ENCODE results near the gene HES6.

Gene HES6

GRCh38 chr2:238256111-238256510, 16.3 kb upstream of the HES6 start:
- ATAC-seq (replicated peaks; ENCODE audit: extremely low read depth, poor library complexity, severe bottlenecking) (no peak), DNase-seq (ENCODE audit: low spot score in 2 of 2) (no peak)
- H3K27me3 Mint-ChIP-seq = no peaks in the 10 kb centered on the region
- H3K9me3 Mint-ChIP-seq = no peaks in the 10 kb centered on the region
- H3K27ac Mint-ChIP-seq (ENCODE audit: low read depth) = no peak overlapping the region
- no peaks in the 10 kb centered on the region for H3K4me1 Mint-ChIP-seq
- H3K36me3 Mint-ChIP-seq (ENCODE audit: insufficient read depth) = peaks cover 16% of the 10 kb centered on the region
- H3K4me3 Mint-ChIP-seq = no peak overlapping the region

GRCh38 chr2:238255636-238256035, 15.8 kb upstream of the HES6 start:
- Mint-ChIP-seq H3K9me3 (no peaks in the 10 kb centered on the region), H3K27ac (ENCODE audit: low read depth) (no peak overlapping the region), H3K27me3 (no peaks in the 10 kb centered on the region), H3K36me3 (ENCODE audit: insufficient read depth) (peaks cover 13% of the 10 kb centered on the region), H3K4me3 (no peak overlapping the region), H3K4me1 (no peaks in the 10 kb centered on the region)
- ATAC-seq (replicated peaks; ENCODE audit: extremely low read depth, poor library complexity, severe bottlenecking) (no peak), DNase-seq (ENCODE audit: low spot score in 2 of 2) (no peak)

- H3K9me3 Mint-ChIP-seq = no peaks in the 10 kb centered on the region
- DNase-seq (ENCODE audit: low spot score in 2 of 2) = no peak
- no peak overlapping the region for H3K4me3 Mint-ChIP-seq
- no peaks in the 10 kb centered on the region for H3K4me1 Mint-ChIP-seq
- peaks cover 17% of the 10 kb centered on the region for H3K36me3 Mint-ChIP-seq (ENCODE audit: insufficient read depth)
- ATAC-seq (replicated peaks; ENCODE audit: extremely low read depth, poor library complexity, severe bottlenecking) = no peak
- no peaks in the 10 kb centered on the region for H3K27me3 Mint-ChIP-seq
- no peak overlapping the region for H3K27ac Mint-ChIP-seq (ENCODE audit: low read depth)
Measured at GRCh38 chr2:238255151-238255551, 15.3 kb upstream of the HES6 start.

GRCh38 chr2:238254095-238254723, 14.4 kb upstream of the HES6 start:
- Mint-ChIP-seq H3K27ac (ENCODE audit: low read depth) (no peak overlapping the region), H3K4me1 (no peaks in the 10 kb centered on the region), H3K27me3 (no peaks in the 10 kb centered on the region), H3K9me3 (no peaks in the 10 kb centered on the region), H3K36me3 (ENCODE audit: insufficient read depth) (peaks cover 17% of the 10 kb centered on the region), H3K4me3 (no peak overlapping the region)
- ATAC-seq (replicated peaks; ENCODE audit: extremely low read depth, poor library complexity, severe bottlenecking) (no peak), DNase-seq (ENCODE audit: low spot score in 2 of 2) (no peak)

DNA sequence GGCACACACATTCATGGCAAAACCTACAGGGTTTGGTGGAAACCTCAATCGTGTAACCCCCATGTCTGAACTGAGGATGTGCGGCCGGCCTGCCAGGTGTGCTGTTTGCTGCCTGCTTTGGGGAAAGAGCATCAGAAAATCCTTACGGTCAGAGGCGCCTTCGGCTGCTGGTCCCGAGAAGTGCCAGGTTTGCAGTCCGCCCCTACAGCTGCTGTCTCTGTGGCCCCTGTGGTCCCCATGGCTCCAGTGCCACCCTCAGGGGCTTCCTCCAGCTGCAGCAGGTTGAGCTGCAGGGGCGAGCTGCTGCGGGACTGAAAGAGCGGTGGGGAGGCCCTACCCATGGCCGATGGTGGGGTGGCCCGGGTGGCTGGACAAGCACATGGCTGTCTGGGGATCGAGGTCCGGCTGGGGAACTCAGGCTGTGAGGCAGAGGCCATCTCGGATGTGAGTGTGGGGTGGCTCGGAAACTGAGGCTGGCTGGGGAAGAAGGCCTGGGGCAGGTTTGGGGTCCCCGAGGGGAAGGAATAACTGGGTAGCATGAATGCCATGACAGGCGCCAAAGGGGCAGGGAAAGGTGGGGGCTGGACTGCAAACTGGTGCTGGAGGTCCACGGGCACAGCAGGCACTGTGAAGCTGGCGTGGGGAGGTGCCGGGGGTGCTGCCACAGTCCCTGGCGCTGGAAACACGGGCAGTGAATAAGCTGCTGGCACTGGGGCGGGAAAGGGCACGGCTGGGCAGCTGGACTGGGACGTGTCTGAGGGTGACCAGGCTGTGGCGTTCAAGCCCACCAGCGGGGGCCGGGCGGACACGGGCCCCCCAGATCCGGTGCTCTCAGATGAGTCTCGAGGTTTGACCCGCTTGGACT, 13.2 kb upstream of the HES6 start:
- Mint-ChIP-seq H3K27me3 (no peaks in the 10 kb centered on the region), H3K27ac (ENCODE audit: low read depth) (no peak overlapping the region), H3K4me3 (no peak overlapping the region), H3K4me1 (no peaks in the 10 kb centered on the region), H3K9me3 (no peaks in the 10 kb centered on the region), H3K36me3 (ENCODE audit: insufficient read depth) (peaks cover 17% of the 10 kb centered on the region)
- no peak for ATAC-seq (replicated peaks; ENCODE audit: extremely low read depth, poor library complexity, severe bottlenecking)
- DNase-seq (ENCODE audit: low spot score in 2 of 2) = no peak

DNA sequence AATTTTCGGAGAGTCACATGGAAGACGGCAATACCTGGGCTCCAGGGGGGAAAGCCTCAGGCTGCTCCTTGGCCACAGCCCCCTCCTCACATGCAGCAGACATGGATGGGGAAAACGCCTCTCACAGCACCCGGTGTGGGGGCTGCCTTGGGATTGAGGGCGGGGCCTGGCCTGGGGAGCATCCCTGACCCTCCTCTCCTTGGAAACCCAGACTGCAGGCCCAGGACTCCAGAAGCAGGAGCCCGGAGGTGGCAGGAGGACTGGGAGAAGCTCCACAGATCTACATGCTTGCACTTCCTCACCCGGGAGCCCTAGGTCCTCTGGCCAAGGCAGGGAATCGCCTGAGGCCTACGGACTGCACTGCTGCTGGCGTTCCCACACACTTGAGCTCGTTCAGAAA, 12.1 kb upstream of the HES6 start:
- no peaks in the 10 kb centered on the region for H3K9me3 Mint-ChIP-seq
- ATAC-seq (replicated peaks; ENCODE audit: extremely low read depth, poor library complexity, severe bottlenecking) (no peak), DNase-seq (ENCODE audit: low spot score in 2 of 2) (no peak)
- no peak overlapping the region for H3K4me3 Mint-ChIP-seq
- H3K27ac Mint-ChIP-seq (ENCODE audit: low read depth) = no peak overlapping the region
- peaks cover 15% of the 10 kb centered on the region for H3K36me3 Mint-ChIP-seq (ENCODE audit: insufficient read depth)
- H3K4me1 Mint-ChIP-seq = no peaks in the 10 kb centered on the region
- H3K27me3 Mint-ChIP-seq = no peaks in the 10 kb centered on the region

DNA sequence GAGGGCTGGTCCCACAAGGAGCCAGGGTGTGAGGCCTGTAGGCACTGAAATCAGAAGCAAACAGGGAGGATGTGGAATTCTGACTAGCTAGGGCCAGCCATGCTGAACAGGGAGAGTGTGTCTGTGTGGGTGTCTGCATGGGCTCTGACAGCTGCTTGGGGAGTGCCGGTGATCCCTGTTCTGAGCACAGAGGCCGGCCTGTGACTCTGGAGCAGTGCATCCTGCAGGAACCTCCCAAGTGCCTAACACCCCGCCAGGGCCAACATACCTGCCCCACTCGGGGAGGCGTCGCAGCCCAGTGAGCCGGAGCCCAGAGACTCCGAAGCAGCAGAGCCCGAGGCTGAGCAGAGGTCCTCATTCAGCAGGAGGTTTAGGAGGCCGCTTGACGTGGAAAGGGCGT, 11.5 kb upstream of the HES6 start:
- Mint-ChIP-seq H3K27ac (ENCODE audit: low read depth) (no peak overlapping the region), H3K27me3 (no peaks in the 10 kb centered on the region), H3K4me3 (no peak overlapping the region), H3K36me3 (ENCODE audit: insufficient read depth) (peaks cover 13% of the 10 kb centered on the region), H3K9me3 (no peaks in the 10 kb centered on the region), H3K4me1 (no peaks in the 10 kb centered on the region)
- no peak for DNase-seq (ENCODE audit: low spot score in 2 of 2)
- no peak for ATAC-seq (replicated peaks; ENCODE audit: extremely low read depth, poor library complexity, severe bottlenecking)

- Mint-ChIP-seq H3K36me3 (ENCODE audit: insufficient read depth) (peaks cover 13% of the 10 kb centered on the region), H3K27ac (ENCODE audit: low read depth) (no peak overlapping the region), H3K9me3 (no peaks in the 10 kb centered on the region)
Measured at GRCh38 chr2:238250896-238251295, 11.1 kb upstream of the HES6 start.

DNA sequence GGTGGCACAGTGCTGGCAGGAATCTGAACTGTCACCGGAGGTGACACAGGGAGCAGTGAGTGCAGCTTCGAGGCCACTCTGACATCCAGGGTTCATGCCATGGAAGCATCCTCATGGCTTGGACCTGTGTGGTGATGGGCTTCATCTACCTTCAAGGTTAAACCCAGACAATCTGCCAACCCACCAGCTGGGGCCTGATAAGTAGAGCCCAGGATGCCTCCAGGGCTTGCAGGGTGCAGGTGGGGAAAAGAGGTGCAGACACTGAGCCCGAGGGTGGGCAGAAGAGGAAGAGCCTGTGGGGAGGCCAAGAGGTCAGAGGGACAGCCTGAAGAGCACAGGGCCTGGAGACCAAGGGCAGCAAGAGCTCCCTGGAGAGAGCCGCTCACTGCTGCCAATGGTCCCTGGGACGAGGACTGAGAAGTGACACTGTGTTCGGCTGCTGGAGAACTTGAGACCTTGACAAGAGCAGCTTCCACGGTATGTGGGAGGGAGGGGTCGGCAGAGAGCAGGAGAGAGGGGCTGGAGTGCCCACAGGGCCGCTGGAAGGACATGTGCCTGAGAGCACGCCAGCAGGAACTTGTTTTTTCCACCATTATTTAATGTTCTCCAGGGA, 8.1 kb upstream of the HES6 start:
- Mint-ChIP-seq H3K4me3 (no peak overlapping the region), H3K4me1 (no peaks in the 10 kb centered on the region), H3K36me3 (ENCODE audit: insufficient read depth) (peaks cover 11% of the 10 kb centered on the region), H3K9me3 (no peaks in the 10 kb centered on the region), H3K27me3 (no peaks in the 10 kb centered on the region), H3K27ac (ENCODE audit: low read depth) (no peak overlapping the region)
- no peak for DNase-seq (ENCODE audit: low spot score in 2 of 2)
- ATAC-seq (replicated peaks; ENCODE audit: extremely low read depth, poor library complexity, severe bottlenecking) = no peak

More at GRCh38 chr2:238250896-238251295, 11.1 kb upstream of the HES6 start:
- ATAC-seq (replicated peaks; ENCODE audit: extremely low read depth, poor library complexity, severe bottlenecking) = no peak
- Mint-ChIP-seq H3K27me3 (no peaks in the 10 kb centered on the region), H3K4me3 (no peak overlapping the region), H3K4me1 (no peaks in the 10 kb centered on the region)
- DNase-seq (ENCODE audit: low spot score in 2 of 2) = no peak

GRCh38 chr2:238247002-238247822, 7.4 kb upstream of the HES6 start:
- H3K4me1 Mint-ChIP-seq = no peaks in the 10 kb centered on the region
- H3K4me3 Mint-ChIP-seq = no peak overlapping the region
- DNase-seq (ENCODE audit: low spot score in 2 of 2) (no peak), ATAC-seq (replicated peaks; ENCODE audit: extremely low read depth, poor library complexity, severe bottlenecking) (no peak)
- H3K27me3 Mint-ChIP-seq = no peaks in the 10 kb centered on the region
- H3K36me3 Mint-ChIP-seq (ENCODE audit: insufficient read depth) = peaks cover 11% of the 10 kb centered on the region
- no peak overlapping the region for H3K27ac Mint-ChIP-seq (ENCODE audit: low read depth)
- no peaks in the 10 kb centered on the region for H3K9me3 Mint-ChIP-seq

- ATAC-seq (replicated peaks; ENCODE audit: extremely low read depth, poor library complexity, severe bottlenecking) (no peak), DNase-seq (ENCODE audit: low spot score in 2 of 2) (no peak)
- Mint-ChIP-seq H3K27me3 (no peaks in the 10 kb centered on the region), H3K9me3 (no peaks in the 10 kb centered on the region), H3K4me3 (no peak overlapping the region), H3K27ac (ENCODE audit: low read depth) (no peak overlapping the region), H3K4me1 (peaks cover 6% of the 10 kb centered on the region), H3K36me3 (ENCODE audit: insufficient read depth) (peaks cover 10% of the 10 kb centered on the region)
Measured at GRCh38 chr2:238244151-238244550, 4.3 kb upstream of the HES6 start.

GRCh38 chr2:238243496-238244076, 3.7 kb upstream of the HES6 start:
- DNase-seq (ENCODE audit: low spot score in 2 of 2) = no peak
- Mint-ChIP-seq H3K27ac (ENCODE audit: low read depth) (no peak overlapping the region), H3K27me3 (no peaks in the 10 kb centered on the region), H3K4me3 (no peak overlapping the region), H3K36me3 (ENCODE audit: insufficient read depth) (peaks cover 10% of the 10 kb centered on the region), H3K4me1 (peaks cover 6% of the 10 kb centered on the region), H3K9me3 (no peaks in the 10 kb centered on the region)
- ATAC-seq (replicated peaks; ENCODE audit: extremely low read depth, poor library complexity, severe bottlenecking) = no peak
